ENCODE measurements around the gene ASXL1. TPM values are rescaled to one million over a fixed set of nuclear protein-coding genes. Genes with fewer than 3 reads are reported as not detected.
A peak's percentile ranks its signal among the peaks of the same experiment; 100 is the strongest.
"Not testable (repeated sequence)": the region's sequence is repeated elsewhere in the genome, so short reads cannot be mapped to it uniquely, and the experiment has no call there.

Gene ASXL1
- 141 and 145 TPM in 2 replicates for total RNA-seq

DNA sequence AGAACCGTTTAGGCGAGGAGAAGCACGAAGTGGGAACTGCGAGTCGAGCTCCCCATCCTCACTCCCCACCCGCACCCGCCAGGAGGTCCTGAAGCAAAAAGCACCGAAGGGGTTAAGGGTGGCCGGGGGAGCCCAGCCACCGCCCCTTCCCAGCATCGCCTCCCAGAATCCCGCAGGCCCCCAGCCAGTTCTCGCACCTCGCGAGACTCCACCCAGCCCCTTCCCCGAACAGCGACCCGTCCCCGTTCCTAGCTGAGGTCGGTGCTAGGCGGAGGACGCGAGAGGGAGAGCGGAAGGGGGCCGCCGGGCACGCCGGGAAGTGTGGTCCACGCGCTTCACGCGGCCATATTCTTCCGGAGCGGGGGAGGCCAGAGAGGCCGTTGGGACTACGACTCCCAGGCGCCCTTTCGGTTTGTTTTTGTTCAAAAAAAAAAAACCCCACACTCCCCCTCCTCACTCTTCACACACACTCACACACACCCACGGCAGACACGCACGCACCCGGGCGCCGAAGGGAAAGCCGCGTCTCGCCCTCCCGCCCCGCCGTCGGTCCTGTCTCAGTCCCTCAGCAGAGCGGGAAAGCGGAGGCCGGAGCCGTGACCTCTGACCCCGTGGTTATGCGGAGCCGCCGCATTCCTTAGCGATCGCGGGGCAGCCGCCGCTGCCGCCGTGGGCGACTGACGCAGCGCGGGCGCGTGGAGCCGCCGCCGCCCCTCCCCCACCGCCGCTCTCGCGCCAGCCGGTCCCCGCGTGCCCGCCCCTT lies at the start of gene ASXL1:
Gene ASXL1, plus strand, starts transcription at position 463 of the 763 bp plus-strand sequence. CDS start 445 bp downstream, outside the sequence.
- Mint-ChIP-seq H3K36me3 (ENCODE audit: low read depth) (peaks cover 46% of the 10 kb centered on the region), H3K4me3 (ENCODE audit: low read depth) (peak within 1 kb of the TSS; percentile 99), H3K27me3 (ENCODE audit: low read depth) (no peaks in the 10 kb centered on the region), H3K27ac (peak within 1 kb of the TSS; percentile 100), H3K9me3 (no peaks in the 10 kb centered on the region), H3K4me1 (ENCODE audit: low read depth) (peaks cover 59% of the 10 kb centered on the region)
- DNase-seq (ENCODE audit: low spot score): peak; percentile 96
- intact Hi-C loops (cut with micrococcal nuclease): loop anchor here (1.0 to 5.0 kb wide), 4 partner anchors 106 to 179 kb away; partner anchors contain the start of genes PLAGL2 and POFUT1

GRCh38 chr20:32312718-32313424 lies 45.3 kb upstream of the ASXL1 start:
- H3K4me3 Mint-ChIP-seq (ENCODE audit: low read depth): no peak overlapping the region
- no peak overlapping the region for H3K27ac Mint-ChIP-seq
- H3K27me3 Mint-ChIP-seq (ENCODE audit: low read depth): no peaks in the 10 kb centered on the region
- no peaks in the 10 kb centered on the region for H3K9me3 Mint-ChIP-seq
- H3K4me1 Mint-ChIP-seq (ENCODE audit: low read depth): peaks cover 13% of the 10 kb centered on the region
- intact Hi-C loops (cut with micrococcal nuclease): no loop called here
- DNase-seq (ENCODE audit: low spot score): no peak
- H3K36me3 Mint-ChIP-seq (ENCODE audit: low read depth): peaks cover 73% of the 10 kb centered on the region

GRCh38 chr20:32314768-32315167 lies 43.4 kb upstream of the ASXL1 start:
- Mint-ChIP-seq H3K4me1 (ENCODE audit: low read depth) (peaks cover 13% of the 10 kb centered on the region), H3K27me3 (ENCODE audit: low read depth) (no peaks in the 10 kb centered on the region), H3K27ac (no peak overlapping the region), H3K4me3 (ENCODE audit: low read depth) (no peak overlapping the region), H3K36me3 (ENCODE audit: low read depth) (peaks cover 81% of the 10 kb centered on the region), H3K9me3 (no peaks in the 10 kb centered on the region)
- DNase-seq (ENCODE audit: low spot score): no peak
- intact Hi-C loops (cut with micrococcal nuclease): no loop called here

DNA sequence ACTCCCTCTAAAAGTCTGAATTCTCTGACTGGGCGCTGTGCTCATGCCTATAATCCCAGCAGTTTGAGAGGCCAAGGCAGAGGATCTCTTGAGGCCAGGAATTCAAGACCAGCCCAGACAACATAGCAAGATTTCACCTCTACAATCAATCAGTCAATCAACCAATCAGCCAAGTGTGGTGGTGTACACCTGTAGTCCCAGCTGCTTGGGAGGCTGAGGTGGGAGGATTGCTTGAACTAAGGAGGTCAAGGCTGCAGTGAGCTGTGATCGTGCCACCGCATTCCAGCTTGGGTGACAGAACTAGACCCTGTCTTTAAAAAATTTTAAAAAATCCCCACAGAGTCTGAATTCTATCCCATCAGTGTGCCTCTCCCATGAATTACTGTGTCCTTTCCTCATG lies 42.7 kb upstream of the ASXL1 start:
- H3K9me3 Mint-ChIP-seq: no peaks in the 10 kb centered on the region
- H3K4me1 Mint-ChIP-seq (ENCODE audit: low read depth): peaks cover 13% of the 10 kb centered on the region
- H3K27ac Mint-ChIP-seq: peak overlapping the region; percentile 57
- intact Hi-C loops (cut with micrococcal nuclease): no loop called here
- H3K27me3 Mint-ChIP-seq (ENCODE audit: low read depth): no peaks in the 10 kb centered on the region
- peaks cover 77% of the 10 kb centered on the region for H3K36me3 Mint-ChIP-seq (ENCODE audit: low read depth)
- no peak for DNase-seq (ENCODE audit: low spot score)
- no peak overlapping the region for H3K4me3 Mint-ChIP-seq (ENCODE audit: low read depth)

DNA sequence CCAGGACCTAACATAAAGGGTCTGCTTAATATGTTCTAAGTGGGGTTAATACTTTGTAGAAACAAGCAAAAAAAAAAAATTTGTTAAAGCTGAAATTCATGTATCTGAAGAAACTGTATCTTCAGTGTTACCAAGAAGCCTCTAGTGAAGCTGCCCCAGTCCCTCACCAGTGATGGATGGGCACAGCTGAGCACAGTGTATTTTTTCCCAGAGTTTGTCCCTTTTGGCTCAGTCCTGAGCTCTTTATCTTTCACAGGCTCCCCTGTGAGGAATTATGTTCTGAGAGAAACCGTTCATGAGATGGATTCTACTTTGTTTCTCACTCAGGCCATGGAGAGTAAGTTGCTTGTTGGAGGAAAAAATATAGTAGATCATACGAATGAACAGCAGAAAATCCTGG lies 42.2 kb upstream of the ASXL1 start:
- peaks cover 77% of the 10 kb centered on the region for H3K36me3 Mint-ChIP-seq (ENCODE audit: low read depth)
- intact Hi-C loops (cut with micrococcal nuclease): no loop called here
- H3K4me3 Mint-ChIP-seq (ENCODE audit: low read depth): no peak overlapping the region
- no peaks in the 10 kb centered on the region for H3K9me3 Mint-ChIP-seq
- no peak overlapping the region for H3K27ac Mint-ChIP-seq
- H3K4me1 Mint-ChIP-seq (ENCODE audit: low read depth): peaks cover 13% of the 10 kb centered on the region
- no peaks in the 10 kb centered on the region for H3K27me3 Mint-ChIP-seq (ENCODE audit: low read depth)
- DNase-seq (ENCODE audit: low spot score): no peak

GRCh38 chr20:32316667-32317066 lies 41.5 kb upstream of the ASXL1 start:
- Mint-ChIP-seq H3K9me3 (no peaks in the 10 kb centered on the region), H3K4me1 (ENCODE audit: low read depth) (peaks cover 16% of the 10 kb centered on the region), H3K36me3 (ENCODE audit: low read depth) (peaks cover 81% of the 10 kb centered on the region), H3K27ac (no peak overlapping the region), H3K27me3 (ENCODE audit: low read depth) (no peaks in the 10 kb centered on the region), H3K4me3 (ENCODE audit: low read depth) (no peak overlapping the region)
- intact Hi-C loops (cut with micrococcal nuclease): no loop called here
- DNase-seq (ENCODE audit: low spot score): no peak

DNA sequence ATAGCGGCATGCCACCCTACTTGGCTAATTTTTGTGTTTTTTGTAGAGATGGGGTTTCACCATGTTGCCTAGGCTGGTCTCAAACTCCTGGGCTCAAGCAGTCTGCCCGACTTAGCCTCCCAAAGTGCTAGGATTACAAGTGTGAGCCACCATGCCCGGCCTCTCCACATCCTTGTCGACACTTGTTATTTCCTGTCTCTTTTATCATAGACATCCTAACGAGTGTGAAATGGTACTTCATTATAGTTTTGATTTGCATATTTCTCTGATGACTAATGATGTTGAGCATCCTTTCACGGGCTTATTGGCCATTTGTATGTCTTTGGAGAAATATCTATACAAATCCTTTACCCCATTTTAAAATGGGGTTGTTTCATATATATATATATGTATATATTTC lies 39.0 kb upstream of the ASXL1 start:
- no peak for DNase-seq (ENCODE audit: low spot score)
- intact Hi-C loops (cut with micrococcal nuclease): no loop called here
- H3K27ac Mint-ChIP-seq: no peak overlapping the region
- no peak overlapping the region for H3K4me3 Mint-ChIP-seq (ENCODE audit: low read depth)
- no peaks in the 10 kb centered on the region for H3K27me3 Mint-ChIP-seq (ENCODE audit: low read depth)
- peaks cover 9% of the 10 kb centered on the region for H3K4me1 Mint-ChIP-seq (ENCODE audit: low read depth)
- peaks cover 61% of the 10 kb centered on the region for H3K36me3 Mint-ChIP-seq (ENCODE audit: low read depth)
- H3K9me3 Mint-ChIP-seq: no peaks in the 10 kb centered on the region

- H3K9me3 Mint-ChIP-seq: no peaks in the 10 kb centered on the region
- no peaks in the 10 kb centered on the region for H3K27me3 Mint-ChIP-seq (ENCODE audit: low read depth)
- no peak for DNase-seq (ENCODE audit: low spot score)
- peaks cover 7% of the 10 kb centered on the region for H3K4me1 Mint-ChIP-seq (ENCODE audit: low read depth)
- no peak overlapping the region for H3K27ac Mint-ChIP-seq
- intact Hi-C loops (cut with micrococcal nuclease): no loop called here
- peaks cover 53% of the 10 kb centered on the region for H3K36me3 Mint-ChIP-seq (ENCODE audit: low read depth)
- H3K4me3 Mint-ChIP-seq (ENCODE audit: low read depth): no peak overlapping the region
These were observed 37.8 kb upstream of the ASXL1 start for GRCh38 chr20:32320305-32320704.

DNA sequence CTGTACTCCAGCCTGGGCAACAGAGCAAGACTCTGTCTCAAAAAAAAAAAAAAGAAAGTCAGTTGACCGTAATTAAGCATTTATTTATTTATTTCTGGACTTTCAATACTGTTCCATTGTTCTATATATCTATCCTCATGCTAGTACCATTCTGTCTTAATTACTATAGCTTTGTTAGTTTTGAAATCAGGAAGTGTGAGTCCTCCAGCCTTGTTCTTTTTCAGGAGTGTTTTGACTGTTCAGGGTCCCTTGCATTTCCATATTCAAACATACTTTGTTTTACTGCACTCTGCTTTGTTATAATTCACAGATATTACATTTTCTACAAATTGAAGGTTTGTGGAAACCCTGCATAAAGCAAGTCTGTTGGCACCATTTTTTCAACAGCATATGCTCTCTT lies 36.7 kb upstream of the ASXL1 start:
- Mint-ChIP-seq H3K27me3 (ENCODE audit: low read depth) (no peaks in the 10 kb centered on the region), H3K9me3 (no peaks in the 10 kb centered on the region), H3K4me3 (ENCODE audit: low read depth) (no peak overlapping the region), H3K4me1 (ENCODE audit: low read depth) (peaks cover 12% of the 10 kb centered on the region), H3K36me3 (ENCODE audit: low read depth) (peaks cover 49% of the 10 kb centered on the region), H3K27ac (no peak overlapping the region)
- intact Hi-C loops (cut with micrococcal nuclease): no loop called here
- DNase-seq (ENCODE audit: low spot score): no peak

GRCh38 chr20:32322260-32322659 lies 35.9 kb upstream of the ASXL1 start:
- peaks cover 49% of the 10 kb centered on the region for H3K36me3 Mint-ChIP-seq (ENCODE audit: low read depth)
- H3K27ac Mint-ChIP-seq; H3K4me3 Mint-ChIP-seq (ENCODE audit: low read depth); intact Hi-C loops (cut with micrococcal nuclease); H3K27me3 Mint-ChIP-seq (ENCODE audit: low read depth); DNase-seq (ENCODE audit: low spot score); H3K9me3 Mint-ChIP-seq: not testable (repeated sequence)
- H3K4me1 Mint-ChIP-seq (ENCODE audit: low read depth): peaks cover 14% of the 10 kb centered on the region

GRCh38 chr20:32323761-32324160 lies 34.4 kb upstream of the ASXL1 start:
- H3K27me3 Mint-ChIP-seq (ENCODE audit: low read depth); H3K27ac Mint-ChIP-seq; H3K4me3 Mint-ChIP-seq (ENCODE audit: low read depth); DNase-seq (ENCODE audit: low spot score); intact Hi-C loops (cut with micrococcal nuclease); H3K9me3 Mint-ChIP-seq: not testable (repeated sequence)
- peaks cover 49% of the 10 kb centered on the region for H3K36me3 Mint-ChIP-seq (ENCODE audit: low read depth)
- peaks cover 13% of the 10 kb centered on the region for H3K4me1 Mint-ChIP-seq (ENCODE audit: low read depth)

DNA sequence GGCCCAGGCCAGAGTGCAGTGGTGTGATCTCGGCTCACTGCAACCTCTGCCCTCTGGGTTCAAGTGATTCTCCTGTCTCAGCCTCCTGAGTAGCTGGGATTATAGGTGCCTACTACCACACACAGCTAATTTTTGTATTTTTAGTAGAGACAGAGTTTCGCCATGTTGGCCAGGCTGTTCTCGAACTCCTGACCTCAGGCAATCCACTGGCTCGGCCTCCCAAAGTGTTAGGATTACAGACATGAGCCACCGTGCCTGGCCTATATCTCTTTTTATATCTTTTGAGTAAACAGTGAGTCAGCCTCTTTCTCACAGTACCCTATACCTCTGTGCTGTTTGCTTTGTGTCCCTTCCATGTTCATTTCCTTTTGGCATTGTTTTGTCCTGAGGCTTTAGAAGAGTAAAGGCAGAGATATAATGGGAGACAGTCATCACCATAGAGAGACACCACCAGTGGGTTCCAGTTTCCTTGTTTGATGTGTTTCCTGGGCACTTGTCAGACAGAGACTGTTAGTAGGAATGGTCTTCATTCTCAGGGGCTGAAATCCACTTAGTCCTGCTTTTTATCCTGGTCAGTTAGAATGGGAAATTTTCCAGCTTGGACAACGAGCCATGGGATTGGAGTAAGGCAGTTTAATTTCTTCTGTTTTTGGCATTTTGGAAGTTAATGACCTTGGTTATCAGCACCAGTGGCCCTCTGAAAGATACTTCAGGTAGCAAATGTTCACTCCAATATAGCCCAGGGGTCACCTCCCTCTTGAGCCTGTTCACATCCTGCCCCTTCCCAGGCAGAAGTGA lies 32.2 kb upstream of the ASXL1 start:
- H3K36me3 Mint-ChIP-seq (ENCODE audit: low read depth): peaks cover 52% of the 10 kb centered on the region

GRCh38 chr20:32326504-32326845 lies 31.7 kb upstream of the ASXL1 start:
- Mint-ChIP-seq H3K9me3 (no peaks in the 10 kb centered on the region), H3K27ac (no peak overlapping the region), H3K27me3 (ENCODE audit: low read depth) (no peaks in the 10 kb centered on the region), H3K4me3 (ENCODE audit: low read depth) (no peak overlapping the region), H3K4me1 (ENCODE audit: low read depth) (peaks cover 14% of the 10 kb centered on the region), H3K36me3 (ENCODE audit: low read depth) (peaks cover 52% of the 10 kb centered on the region)
- intact Hi-C loops (cut with micrococcal nuclease): no loop called here
- no peak for DNase-seq (ENCODE audit: low spot score)

More for the DNA sequence above, 32.2 kb upstream of the ASXL1 start:
- H3K27ac Mint-ChIP-seq: no peak overlapping the region
- intact Hi-C loops (cut with micrococcal nuclease): no loop called here
- no peak for DNase-seq (ENCODE audit: low spot score)
- H3K4me1 Mint-ChIP-seq (ENCODE audit: low read depth): peaks cover 13% of the 10 kb centered on the region
- no peak overlapping the region for H3K4me3 Mint-ChIP-seq (ENCODE audit: low read depth)
- H3K9me3 Mint-ChIP-seq: no peaks in the 10 kb centered on the region
- H3K27me3 Mint-ChIP-seq (ENCODE audit: low read depth): no peaks in the 10 kb centered on the region

Measured in activated T-helper 2 cell treated with anti-CD3 and anti-CD28 coated beads, Interferon-gamma antibody, Interleukin-2, Interleukin-4, amounts not matched to agents 10 μg/mL and 5 μg/mL and 100 μg/mL, durations not matched to agents 14 hours and 24 hours and 36 hours (primary cell).